Effector memory CD4-positive, alpha-beta T cell (primary cell): ENCODE results near the gene FEV.
A peak's percentile ranks its signal among the peaks of the same experiment; 100 is the strongest.

Experiments
- DNase-seq, 3 donors: peaks; one replicate each; pipeline ENCODE4 v3.0.0-alpha.2; 2020
- H3K27ac ChIP-seq: 2 replicates; pipeline ENCODE4 v1.7.0; 2013; ENCODE audit warnings: mild to moderate bottlenecking, low read length, moderate library complexity; ENCODE audit not compliant: insufficient read depth, poor library complexity, severe bottlenecking
- H3K27me3 ChIP-seq: replicated peaks from 2 replicates; pipeline ENCODE4 v1.7.0; 2013; ENCODE audit warnings: mild to moderate bottlenecking, low read length; ENCODE audit not compliant: insufficient read depth, control insufficient read depth, poor library complexity, severe bottlenecking
- H3K36me3 ChIP-seq: 2 replicates; pipeline ENCODE4 v1.7.0; 2013; ENCODE audit warnings: mild to moderate bottlenecking, low read length, moderate library complexity; ENCODE audit not compliant: control insufficient read depth, insufficient read depth
- H3K4me1 ChIP-seq: 2 replicates; pipeline ENCODE4 v1.7.0; 2013; ENCODE audit warnings: low read length, mild to moderate bottlenecking; ENCODE audit not compliant: control insufficient read depth, insufficient read depth, poor library complexity, severe bottlenecking
- H3K4me3 ChIP-seq: 2 replicates; pipeline ENCODE4 v1.7.0; 2013; ENCODE audit warnings: low read length, low read depth, mild to moderate bottlenecking; ENCODE audit not compliant: insufficient read depth, poor library complexity, severe bottlenecking
- H3K9me3 ChIP-seq: 2 replicates; pipeline ENCODE4 v1.7.0; 2013; ENCODE audit warnings: mild to moderate bottlenecking, low read length, moderate library complexity; ENCODE audit not compliant: control insufficient read depth

The FEV gene

DNA sequence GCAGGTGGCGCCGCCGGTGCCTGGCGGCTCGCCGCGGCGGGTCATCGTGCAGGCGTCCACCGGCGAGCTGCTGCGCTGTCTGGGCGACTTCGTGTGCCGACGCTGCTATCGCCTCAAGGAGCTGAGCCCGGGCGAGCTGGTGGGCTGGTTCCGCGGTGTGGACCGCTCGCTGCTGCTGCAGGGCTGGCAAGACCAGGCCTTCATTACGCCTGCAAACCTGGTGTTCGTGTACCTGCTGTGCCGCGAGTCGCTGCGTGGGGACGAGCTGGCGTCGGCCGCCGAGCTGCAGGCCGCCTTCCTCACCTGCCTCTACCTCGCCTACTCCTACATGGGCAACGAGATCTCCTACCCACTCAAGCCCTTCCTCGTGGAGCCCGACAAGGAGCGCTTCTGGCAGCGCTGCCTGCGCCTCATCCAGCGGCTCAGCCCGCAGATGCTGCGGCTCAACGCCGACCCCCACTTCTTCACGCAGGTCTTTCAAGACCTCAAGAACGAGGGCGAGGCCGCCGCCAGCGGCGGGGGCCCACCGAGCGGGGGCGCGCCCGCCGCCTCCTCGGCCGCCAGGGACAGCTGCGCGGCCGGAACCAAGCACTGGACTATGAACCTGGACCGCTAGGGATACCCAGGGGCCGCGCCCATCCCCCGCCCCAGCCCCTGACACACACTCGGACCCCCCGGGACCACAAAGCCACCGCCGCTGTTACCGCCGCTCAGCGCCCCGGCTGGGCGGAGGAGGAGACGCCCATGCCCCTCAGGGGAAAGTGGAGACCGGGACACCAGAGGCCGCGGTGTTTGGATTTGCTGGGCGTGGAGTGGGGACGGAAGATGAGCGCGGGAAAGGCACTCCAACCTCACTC, 24.4 kb downstream of the FEV start:
- Histone ChIP-seq H3K27ac (no peak overlapping the region), H3K27me3 (peaks cover 56% of the 10 kb centered on the region), H3K4me3 (no peak overlapping the region), H3K36me3 (no peaks in the 10 kb centered on the region), H3K9me3 (no peaks in the 10 kb centered on the region), H3K4me1 (peaks cover 3% of the 10 kb centered on the region)
- no peak for DNase-seq

DNA sequence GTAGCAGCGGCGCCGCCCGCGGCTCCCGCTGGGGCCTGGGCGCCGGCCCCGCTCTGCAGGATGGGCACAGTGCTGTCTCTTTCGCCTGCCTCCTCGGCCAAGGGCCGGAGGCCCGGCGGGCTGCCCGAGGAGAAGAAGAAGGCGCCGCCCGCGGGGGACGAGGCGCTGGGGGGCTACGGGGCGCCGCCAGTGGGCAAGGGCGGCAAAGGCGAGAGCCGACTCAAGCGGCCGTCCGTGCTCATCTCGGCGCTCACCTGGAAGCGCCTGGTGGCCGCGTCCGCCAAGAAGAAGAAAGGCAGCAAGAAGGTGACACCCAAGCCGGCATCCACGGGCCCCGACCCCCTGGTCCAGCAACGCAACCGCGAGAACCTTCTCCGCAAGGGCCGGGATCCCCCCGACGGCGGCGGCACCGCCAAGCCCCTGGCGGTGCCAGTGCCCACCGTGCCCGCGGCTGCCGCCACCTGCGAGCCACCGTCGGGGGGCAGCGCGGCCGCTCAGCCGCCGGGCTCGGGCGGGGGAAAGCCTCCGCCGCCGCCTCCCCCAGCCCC, 25.1 kb downstream of the FEV start:
- H3K36me3 ChIP-seq = no peaks in the 10 kb centered on the region
- peak overlapping the region; percentile 22 for H3K4me3 ChIP-seq
- H3K27me3 ChIP-seq = peaks cover 56% of the 10 kb centered on the region
- H3K27ac ChIP-seq = no peak overlapping the region
- peaks cover 3% of the 10 kb centered on the region for H3K4me1 ChIP-seq
- H3K9me3 ChIP-seq = no peaks in the 10 kb centered on the region
- no peak for DNase-seq

DNA sequence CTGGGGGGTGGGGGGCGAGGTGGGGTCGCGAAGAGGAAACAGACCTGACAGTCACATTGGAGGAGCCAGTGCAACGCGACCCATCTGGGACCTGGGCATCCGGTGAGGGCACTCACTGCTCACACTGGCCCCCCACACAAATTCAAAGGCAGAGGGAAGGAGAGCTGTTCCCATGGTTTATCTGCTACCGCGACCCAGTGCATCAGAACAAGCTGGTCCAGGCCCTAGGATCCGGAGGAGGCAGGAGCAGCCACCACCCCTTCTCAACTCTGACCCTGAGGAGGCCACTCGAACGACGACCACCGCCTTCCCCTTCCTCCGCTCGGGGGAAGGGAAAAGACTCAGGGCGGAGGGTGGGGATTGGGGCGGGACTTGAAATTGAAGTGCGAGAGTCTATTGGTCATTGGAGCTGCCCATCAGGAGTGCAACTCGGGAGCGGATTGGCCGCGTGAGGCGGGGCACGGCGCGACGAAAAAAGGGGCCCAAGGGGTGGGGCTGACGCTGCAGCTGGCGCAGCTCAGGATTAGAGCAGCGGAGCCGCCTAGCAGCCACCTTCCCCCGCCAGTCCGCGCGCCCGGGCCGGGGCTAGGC, 25.7 kb downstream of the FEV start, which contains the start of gene CDK5R2:
Gene CDK5R2 (plus strand): TSS at position 526 of the 591 bp plus-strand sequence. CDS start 155 bp downstream, outside the sequence.
- Histone ChIP-seq H3K9me3 (no peaks in the 10 kb centered on the region), H3K4me1 (peaks cover 3% of the 10 kb centered on the region), H3K4me3 (peak within 1 kb of the TSS; percentile 22), H3K36me3 (no peaks in the 10 kb centered on the region), H3K27me3 (peaks cover 56% of the 10 kb centered on the region), H3K27ac (no peak within 1 kb of the TSS)
- peak in 2 of 3 donors; percentile 14 to 16 for DNase-seq

DNA sequence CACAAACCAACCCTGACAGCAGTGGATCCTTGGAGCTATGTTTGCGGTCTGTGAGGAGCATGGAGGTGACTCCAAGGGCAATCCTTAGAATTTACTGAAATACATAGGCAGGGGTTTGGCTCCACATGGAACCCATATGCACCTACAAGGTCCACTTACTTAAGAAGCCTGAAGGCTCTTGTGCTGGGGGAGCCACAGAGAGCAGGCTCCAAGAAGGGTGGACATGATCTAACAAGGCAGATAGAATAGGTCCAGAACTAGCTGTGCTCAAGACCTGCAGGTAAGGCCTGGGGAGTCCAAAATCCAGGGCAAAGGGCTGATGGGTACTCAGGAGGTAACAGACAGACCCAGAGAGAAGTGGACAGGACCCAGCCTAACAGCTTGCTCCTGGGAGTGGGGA, 26.7 kb downstream of the FEV start:
- Histone ChIP-seq H3K36me3 (no peaks in the 10 kb centered on the region), H3K4me1 (peaks cover 3% of the 10 kb centered on the region), H3K27ac (no peak overlapping the region), H3K27me3 (peaks cover 55% of the 10 kb centered on the region), H3K9me3 (no peaks in the 10 kb centered on the region), H3K4me3 (no peak overlapping the region)
- DNase-seq = no peak

DNA sequence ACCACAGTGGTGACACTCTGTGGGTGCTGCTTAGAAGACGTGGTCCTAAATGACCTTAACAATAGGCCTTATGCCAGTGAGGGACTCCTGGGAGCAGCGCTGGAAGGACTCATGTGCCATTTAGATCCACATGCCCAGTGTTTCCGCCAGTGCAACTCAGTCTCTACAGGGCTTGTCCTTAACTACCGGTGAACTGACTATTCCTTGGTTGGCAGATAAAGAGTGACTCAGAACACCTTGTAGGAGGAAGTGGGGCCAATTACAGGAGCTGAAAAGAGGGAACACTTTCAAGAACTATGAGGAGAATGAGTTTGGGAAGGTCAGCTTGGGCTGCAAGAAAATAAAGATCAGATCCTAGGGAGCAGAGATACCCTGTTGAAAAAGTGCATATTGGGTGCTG, 27.3 kb downstream of the FEV start:
- Histone ChIP-seq H3K9me3 (no peaks in the 10 kb centered on the region), H3K36me3 (no peaks in the 10 kb centered on the region), H3K4me3 (no peak overlapping the region), H3K4me1 (peaks cover 3% of the 10 kb centered on the region), H3K27me3 (peaks cover 49% of the 10 kb centered on the region), H3K27ac (no peak overlapping the region)
- no peak for DNase-seq

DNA sequence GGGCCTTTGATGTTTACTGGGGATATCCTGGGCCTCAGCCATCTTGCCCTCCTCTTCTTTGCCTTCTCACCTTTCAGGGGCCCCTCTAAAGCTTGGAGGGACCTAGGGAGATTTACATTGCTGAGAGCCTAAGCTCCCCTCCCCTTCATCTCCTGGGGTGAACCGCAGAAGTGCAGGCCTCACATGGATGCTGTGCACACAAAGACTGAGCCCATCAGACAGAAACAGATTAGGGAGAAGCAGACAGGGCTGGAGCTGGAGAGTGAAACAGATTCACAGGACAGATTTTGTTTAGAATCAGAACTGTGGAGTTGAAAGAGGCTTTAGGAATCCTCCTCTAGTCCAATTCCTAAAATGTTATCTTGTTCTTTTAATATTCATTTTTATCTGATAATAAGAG, 28.9 kb downstream of the FEV start:
- no peak overlapping the region for H3K4me3 ChIP-seq
- DNase-seq = no peak
- H3K4me1 ChIP-seq = peaks cover 3% of the 10 kb centered on the region
- no peaks in the 10 kb centered on the region for H3K36me3 ChIP-seq
- H3K27ac ChIP-seq = no peak overlapping the region
- H3K9me3 ChIP-seq = no peaks in the 10 kb centered on the region
- peaks cover 32% of the 10 kb centered on the region for H3K27me3 ChIP-seq

DNA sequence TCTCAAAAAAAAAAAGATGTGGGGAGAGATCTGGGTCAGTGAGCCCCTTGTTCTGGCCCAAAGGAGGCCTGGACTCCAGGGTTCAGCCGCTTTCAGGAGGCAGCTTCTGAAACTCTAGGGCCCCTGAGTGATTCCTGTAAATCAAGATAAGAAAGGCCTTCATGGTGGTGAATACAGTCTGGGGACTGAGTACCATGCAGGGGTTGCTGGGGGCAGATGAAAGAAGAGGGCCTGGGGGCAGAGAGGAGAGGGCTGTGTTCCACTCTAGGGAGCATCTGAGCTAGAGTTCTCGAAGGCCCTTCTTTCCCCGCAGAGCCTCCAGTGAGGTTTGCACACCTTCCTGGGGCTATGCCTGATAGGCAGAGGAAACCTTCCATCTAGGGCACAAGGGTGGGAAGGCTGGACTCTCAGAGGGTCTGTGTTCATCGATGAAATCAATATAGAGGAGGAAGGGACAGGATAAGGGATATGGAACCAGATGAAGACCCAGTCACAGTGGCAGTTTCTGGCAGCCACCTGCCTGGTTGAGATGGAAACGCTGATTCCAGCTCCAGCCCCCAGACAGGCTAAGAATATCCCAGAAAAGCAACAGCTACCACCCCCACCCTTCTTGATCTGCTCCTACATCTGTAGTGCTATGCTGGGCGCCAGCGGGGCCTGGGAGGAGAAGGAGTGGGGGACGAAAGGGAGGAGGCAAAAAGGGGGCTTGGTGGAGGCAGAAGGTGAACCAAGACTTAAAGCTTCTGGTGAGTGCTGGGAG, 30.3 kb downstream of the FEV start:
- H3K9me3 ChIP-seq = no peaks in the 10 kb centered on the region
- no peak overlapping the region for H3K27ac ChIP-seq
- DNase-seq = no peak
- H3K4me3 ChIP-seq = no peak overlapping the region
- peaks cover 21% of the 10 kb centered on the region for H3K27me3 ChIP-seq
- no peaks in the 10 kb centered on the region for H3K36me3 ChIP-seq
- H3K4me1 ChIP-seq = peaks cover 3% of the 10 kb centered on the region

DNA sequence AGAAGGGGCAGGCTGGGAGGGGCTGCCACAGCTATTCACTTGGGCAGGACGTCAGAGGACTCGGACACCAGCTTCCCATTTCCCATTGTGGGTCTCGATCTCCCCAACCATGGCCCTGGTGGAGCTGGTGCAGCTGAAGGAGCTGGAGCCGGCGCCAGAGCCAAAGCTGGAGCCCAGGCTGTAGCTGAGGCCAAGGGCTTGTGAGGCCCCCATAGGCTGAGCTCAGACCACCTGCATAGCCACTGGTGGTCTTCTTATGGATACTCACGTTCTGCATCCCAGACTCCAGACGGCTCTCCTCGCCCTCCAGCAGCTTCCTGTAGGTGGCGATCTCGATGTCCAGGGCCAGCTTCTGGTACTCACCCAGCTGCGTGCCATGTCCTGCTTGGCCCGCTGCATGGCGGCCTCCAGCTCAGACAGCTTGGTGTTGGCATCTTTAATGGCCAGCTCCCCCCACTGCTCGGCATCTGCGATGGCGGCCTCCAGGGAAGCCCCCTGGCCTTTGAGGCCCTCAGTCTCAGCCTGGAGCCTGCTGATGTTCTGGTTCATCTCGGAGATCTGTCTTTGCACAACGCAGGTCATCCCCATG, 31.5 kb downstream of the FEV start:
- Histone ChIP-seq H3K9me3 (no peaks in the 10 kb centered on the region), H3K27me3 (peaks cover 12% of the 10 kb centered on the region), H3K4me1 (no peaks in the 10 kb centered on the region), H3K36me3 (no peaks in the 10 kb centered on the region), H3K27ac (no peak overlapping the region), H3K4me3 (no peak overlapping the region)
- DNase-seq = no peak

DNA sequence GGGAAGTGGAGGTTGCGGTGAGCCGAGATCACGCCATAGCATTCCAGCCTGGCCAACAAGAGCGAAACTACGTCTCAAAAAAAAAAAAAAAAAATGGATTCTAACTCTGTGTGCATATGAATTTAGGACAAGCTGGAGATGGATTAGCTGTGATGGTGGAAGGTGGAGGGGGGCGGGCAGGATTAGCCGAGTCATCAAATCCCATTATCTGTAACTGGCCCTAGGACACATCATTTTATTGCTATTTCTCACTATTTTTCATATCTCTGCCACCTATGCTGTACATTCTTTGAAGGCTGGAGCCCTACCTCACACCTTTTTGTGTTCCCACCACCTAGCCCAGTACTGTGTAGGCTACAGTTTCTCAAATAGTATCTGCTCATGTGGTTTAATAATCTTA, 32.8 kb downstream of the FEV start:
- Histone ChIP-seq H3K36me3 (no peaks in the 10 kb centered on the region), H3K9me3 (no peaks in the 10 kb centered on the region), H3K4me1 (no peaks in the 10 kb centered on the region), H3K27ac (no peak overlapping the region), H3K4me3 (no peak overlapping the region), H3K27me3 (no peaks in the 10 kb centered on the region)
- no peak for DNase-seq
